Astrocyte of the spinal cord (primary cell): Measurements from ENCODE around the gene NR1H4.

Experiments used
- DNase-seq: peaks from one replicate; pipeline ENCODE4 v3.0.0; 2011; ENCODE audit warnings: low read depth, low spot score
- H3K4me3 ChIP-seq: 2 replicates; pipeline ENCODE4 v1.5.1; 2011; ENCODE audit warnings: low read depth, mild to moderate bottlenecking, low read length, moderate library complexity
- in situ Hi-C: cut with HindIII; loops from 2 replicates; pipeline ENCODE4 v1.10.0; 2017; ENCODE audit warnings: low sequenced_read_pairs
- TF ChIP-seq, protein P1 (sequence below): IDR thresholded peaks from 2 replicates; pipeline ENCODE4 v1.5.1; 2012; ENCODE audit warnings: low read depth, mild to moderate bottlenecking, low read length, inconsistent platforms

Gene NR1H4

DNA sequence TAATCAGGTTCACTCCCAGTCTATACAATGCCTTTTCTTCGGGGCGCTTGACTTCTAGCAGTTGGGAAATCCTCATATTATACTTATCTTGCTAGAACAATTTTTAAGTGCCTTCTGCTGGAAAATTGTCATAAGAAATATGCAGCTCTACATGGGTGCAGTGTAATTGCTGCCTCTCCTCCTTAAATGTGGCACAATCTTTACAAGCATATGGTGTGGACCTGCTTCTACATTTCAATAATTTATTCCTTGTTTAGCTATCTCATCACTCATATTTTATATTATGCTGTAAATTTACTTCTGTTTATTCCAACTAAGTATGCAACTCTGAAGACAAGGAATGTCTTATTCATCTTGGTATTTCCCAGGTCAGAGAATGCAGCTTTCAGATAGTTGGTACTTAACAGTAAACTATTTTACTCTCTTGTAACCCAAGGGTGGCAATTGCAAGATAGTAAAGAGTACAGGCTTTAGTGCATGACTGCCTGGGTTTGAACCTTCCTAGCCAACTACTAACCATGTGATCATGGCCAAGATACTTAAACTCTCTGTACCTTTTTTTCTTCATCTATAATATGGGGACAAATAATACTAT lies 56.2 kb downstream of the NR1H4 start:
- no peak overlapping the region for H3K4me3 ChIP-seq
- TF ChIP-seq, protein P1, sequence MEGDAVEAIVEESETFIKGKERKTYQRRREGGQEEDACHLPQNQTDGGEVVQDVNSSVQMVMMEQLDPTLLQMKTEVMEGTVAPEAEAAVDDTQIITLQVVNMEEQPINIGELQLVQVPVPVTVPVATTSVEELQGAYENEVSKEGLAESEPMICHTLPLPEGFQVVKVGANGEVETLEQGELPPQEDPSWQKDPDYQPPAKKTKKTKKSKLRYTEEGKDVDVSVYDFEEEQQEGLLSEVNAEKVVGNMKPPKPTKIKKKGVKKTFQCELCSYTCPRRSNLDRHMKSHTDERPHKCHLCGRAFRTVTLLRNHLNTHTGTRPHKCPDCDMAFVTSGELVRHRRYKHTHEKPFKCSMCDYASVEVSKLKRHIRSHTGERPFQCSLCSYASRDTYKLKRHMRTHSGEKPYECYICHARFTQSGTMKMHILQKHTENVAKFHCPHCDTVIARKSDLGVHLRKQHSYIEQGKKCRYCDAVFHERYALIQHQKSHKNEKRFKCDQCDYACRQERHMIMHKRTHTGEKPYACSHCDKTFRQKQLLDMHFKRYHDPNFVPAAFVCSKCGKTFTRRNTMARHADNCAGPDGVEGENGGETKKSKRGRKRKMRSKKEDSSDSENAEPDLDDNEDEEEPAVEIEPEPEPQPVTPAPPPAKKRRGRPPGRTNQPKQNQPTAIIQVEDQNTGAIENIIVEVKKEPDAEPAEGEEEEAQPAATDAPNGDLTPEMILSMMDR, result no peak
- in situ Hi-C loops, result no loop called here
- no peak for DNase-seq

DNA sequence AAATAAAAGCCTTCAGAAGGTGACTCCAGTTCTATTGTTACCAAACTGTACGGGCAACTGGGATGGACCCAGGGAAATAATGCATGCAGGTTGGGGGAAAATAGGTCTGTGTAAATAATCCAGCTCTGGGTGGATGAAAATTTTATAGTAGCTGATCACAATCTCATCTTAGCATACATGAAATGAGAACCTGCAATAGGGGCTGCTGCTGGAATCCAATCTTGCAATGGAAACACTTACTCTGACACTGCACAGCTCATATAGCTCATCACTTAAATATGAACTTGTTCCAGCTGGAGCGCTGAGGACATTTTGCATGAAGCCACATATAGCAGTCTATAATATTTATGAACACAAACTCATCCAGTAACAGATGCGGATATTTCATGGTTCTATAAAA lies 59.7 kb downstream of the NR1H4 start:
- in situ Hi-C loops, result no loop called here
- no peak overlapping the region for H3K4me3 ChIP-seq
- TF ChIP-seq, protein P1, result no peak
- no peak for DNase-seq

DNA sequence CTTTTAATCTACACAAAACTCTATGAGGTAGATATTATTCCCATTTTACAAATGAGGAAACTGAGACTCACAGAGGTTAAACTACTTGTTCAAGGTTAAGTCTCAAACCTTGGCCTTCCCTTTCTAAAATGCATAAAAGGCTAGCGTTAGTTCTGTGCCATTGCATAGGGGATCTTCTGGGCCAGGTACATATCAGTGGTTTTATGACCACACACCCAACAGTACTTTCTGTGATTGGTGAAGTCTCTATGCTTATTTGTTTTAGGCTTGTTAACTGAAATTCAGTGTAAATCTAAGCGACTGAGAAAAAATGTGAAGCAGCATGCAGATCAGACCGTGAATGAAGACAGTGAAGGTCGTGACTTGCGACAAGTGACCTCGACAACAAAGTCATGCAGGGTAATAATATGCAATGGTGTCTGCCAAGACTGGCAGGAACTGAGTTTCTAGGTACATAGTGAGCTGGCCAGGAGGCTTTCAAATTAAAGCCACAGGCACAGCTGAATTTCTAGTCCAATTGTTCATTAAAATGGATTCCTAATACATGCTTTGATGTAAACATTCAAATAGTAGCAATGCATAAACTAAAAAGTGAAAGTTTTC lies 61.1 kb downstream of the NR1H4 start:
- in situ Hi-C loops, result no loop called here
- TF ChIP-seq, protein P1, result no peak
- no peak for DNase-seq
- H3K4me3 ChIP-seq, result no peak overlapping the region

DNA sequence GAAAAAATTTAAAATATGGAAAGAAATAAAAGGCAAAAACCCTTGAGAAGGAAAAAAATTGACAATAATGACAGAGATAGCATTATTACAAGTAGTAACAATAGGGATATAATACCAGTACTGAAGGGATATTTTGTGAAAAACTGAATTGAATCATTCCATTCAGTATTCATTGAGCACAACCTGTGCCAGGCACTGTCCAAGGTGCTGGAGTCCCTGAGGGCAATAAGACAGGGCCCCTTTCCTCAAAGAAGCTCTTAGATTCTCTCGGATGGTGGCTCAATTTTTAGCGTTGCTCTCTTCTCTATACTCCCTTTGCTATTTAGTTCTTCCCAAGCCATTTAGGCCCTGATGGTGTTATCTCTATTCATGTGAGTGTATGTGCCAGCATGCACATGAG lies 65.5 kb downstream of the NR1H4 start:
- TF ChIP-seq, protein P1, result no peak
- H3K4me3 ChIP-seq, result no peak overlapping the region
- DNase-seq, result peak; percentile 43
- in situ Hi-C loops, result no loop called here

DNA sequence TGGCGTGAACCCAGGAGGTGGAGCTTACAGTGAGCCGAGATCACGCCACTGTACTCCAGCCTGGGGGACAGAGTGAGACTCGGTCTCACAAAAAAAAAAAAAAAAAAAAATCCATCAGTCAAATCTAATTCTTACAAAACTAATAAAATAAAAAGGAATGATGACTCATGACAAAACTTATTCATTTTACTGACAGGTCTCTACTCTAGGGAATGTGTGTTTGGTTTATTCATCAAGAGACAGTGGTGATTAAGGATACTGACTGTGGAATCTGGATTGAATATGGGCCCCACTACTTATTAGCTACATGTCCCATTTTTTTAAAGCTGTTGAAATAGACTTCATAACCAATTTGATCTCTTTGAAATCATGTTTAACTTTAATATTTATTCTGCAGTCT lies 70.5 kb downstream of the NR1H4 start:
- in situ Hi-C loops, result no loop called here
- DNase-seq, result no peak
- H3K4me3 ChIP-seq, result no peak overlapping the region
- TF ChIP-seq, protein P1, result no peak

DNA sequence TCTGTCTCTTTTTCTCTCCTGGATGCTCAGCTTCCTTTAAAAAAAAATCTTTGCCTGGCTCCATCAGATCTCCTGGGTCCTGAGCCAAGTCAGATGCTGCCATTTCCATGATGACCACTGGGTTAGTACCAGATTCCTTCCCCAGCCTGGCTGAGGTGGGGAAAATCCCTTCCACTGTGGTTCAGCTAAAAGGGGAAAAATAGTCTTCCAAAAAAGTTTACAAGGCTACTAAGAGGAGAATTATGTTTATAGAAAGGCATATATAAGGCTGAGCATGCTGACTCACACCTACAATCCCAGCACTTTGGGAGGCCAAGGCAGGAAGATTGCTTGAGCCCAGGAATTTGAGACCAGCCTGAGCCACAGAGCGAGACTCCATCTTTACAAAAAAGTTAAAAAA lies 71.4 kb downstream of the NR1H4 start:
- in situ Hi-C loops, result no loop called here
- DNase-seq, result no peak
- TF ChIP-seq, protein P1, result no peak
- no peak overlapping the region for H3K4me3 ChIP-seq

DNA sequence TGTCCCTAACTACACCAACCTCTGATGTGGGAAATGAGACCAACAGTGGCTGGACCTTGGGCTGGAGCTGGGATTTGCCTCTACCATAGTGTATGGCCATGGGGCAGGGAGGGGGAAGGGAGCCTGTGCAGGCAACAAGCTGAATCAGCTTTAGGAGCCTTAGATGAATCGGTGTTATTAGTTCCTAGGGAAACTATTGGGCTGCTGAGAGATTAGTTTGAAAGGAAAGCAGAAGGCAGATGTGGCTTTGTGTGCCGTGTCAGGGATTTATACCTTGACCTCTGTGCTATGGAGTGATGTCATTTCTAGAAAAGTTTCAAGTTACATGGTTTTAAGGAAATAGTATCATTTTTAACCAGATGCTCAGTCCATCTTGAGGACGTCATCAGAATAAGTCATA lies 80.3 kb downstream of the NR1H4 start:
- peak; percentile 13 for DNase-seq
- H3K4me3 ChIP-seq, result no peak overlapping the region
- in situ Hi-C loops, result no loop called here
- TF ChIP-seq, protein P1, result no peak
